HG03432 (cell line): Measurements from ENCODE around the gene S100A7.
"Not testable (repeated sequence)": the region's sequence is repeated elsewhere in the genome, so short reads cannot be mapped to it uniquely, and the experiment has no call there.

Experiments used
- ATAC-seq: cut with Tn5 transposase; IDR thresholded peaks from one replicate; pipeline ENCODE4 v1.9.1; 2021; ENCODE audit warnings: mild to moderate bottlenecking, moderate library complexity; ENCODE audit not compliant: unreplicated experiment

The S100A7 gene

DNA sequence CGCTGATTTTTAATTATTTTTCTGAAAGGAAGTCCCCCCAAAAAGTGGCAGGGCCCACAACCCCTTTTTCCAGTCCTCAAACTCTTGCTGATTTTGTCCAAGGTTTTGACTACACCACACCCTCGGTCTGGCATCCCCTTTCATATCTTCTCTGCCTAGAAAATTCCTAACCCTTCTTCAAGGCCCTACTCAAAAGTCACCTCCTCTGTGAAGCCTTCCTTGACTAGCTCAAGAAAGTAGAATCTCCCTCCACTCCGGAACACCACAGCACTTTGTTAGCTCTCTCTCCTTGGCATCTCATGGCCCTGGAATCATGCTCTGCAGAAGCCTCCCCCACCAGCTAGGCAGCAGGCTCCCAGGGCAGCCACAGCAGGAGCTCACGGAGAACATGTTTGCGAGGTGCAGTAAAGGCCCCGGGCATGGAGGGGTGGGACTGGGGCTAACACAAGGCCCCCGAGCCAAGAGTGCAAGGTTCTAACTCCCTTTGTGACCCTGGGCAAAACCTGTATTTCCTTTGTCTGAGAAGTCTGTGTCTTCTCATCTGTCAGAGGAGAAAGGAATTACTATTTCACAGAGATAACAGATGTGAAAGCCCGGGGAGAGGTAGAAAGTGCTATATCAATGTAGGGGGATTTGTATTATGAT, 17.7 kb upstream of the S100A7 start:
- ATAC-seq, result no peak

DNA sequence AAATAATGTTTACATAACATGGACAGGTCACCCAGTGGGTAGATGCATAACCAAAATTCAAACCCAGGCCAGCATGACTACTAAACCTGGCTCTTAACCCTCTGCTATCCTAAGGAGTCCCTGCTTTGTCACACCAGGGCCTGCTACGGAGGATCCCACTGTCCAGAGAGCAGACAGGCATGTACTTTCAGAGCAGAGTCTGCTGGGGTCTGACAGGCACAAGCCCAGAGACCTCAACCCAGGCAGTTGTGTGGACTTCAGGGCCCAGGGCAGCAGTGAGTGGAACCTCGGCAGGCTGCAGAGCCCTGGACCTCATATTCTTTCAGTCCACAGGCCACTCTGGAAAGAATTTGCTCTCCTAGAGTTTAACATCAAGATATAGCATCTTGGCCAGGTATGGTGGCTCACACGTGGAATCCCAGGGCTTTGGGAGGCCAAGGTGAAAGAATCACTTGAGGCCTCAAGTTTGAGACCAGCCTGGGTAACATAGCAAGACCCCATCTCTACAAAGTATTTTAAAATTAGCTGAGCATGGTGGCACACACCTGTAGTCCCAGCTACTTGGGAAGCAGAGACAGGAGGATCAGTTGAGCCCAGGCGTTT, 16.1 kb upstream of the S100A7 start:
- ATAC-seq, result no peak

DNA sequence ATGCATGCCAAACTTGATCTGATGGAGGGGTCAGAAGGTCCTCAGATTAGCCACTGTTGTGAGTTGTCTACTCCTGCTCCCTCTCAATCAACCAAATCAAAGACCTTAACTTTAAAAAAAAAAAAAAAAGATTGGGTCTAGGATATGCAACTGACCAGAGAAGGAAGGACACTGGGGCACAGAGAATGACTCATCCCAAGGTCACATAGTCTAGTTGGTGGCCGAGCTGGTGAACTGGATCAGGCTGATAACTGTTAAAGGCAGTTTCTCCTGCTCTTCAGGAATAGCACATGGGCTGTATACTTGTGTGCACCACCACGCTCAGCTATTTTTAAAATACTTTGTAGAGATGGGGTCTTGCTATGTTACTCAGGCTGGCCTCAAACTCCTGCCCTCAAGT, 14.8 kb upstream of the S100A7 start:
- no peak for ATAC-seq

DNA sequence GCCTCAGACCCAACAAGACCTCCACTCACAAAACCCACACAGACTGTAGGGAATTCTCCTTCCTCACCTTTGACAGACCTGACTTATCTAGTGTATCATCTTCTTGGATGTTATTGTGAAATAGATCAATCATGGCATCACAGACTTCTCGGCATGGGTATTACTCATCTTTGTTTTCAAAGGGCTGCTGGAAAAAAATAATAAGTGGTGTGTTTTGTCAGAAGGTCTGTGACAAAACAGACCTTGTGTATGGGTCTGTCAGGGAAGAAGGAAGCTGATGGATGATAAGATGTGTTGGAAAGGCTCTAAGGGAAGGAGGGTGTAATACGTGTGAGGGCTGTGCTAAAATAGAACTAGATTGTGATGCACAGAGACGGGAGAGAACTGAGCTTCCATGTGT, 13.9 kb upstream of the S100A7 start:
- ATAC-seq, result no peak

DNA sequence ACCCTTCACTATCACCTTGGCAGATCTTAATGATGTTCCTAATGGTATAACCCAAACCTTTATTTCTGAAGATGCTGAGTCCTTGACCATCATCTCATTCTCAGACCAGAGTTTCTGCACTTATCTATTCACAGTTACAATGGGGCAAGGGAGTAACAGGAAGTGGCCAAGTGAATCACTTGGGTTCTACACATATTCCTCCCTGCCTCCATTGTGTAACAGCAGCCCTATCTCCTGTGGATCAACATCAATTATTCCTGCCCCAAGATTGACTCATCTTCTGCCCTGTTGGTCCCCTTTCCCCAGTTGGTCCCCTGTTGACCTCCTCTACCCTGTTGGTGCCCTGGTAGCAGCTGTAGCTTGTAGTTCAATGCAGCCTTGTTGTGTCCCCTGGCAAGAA, 10.3 kb upstream of the S100A7 start:
- ATAC-seq, result no peak

DNA sequence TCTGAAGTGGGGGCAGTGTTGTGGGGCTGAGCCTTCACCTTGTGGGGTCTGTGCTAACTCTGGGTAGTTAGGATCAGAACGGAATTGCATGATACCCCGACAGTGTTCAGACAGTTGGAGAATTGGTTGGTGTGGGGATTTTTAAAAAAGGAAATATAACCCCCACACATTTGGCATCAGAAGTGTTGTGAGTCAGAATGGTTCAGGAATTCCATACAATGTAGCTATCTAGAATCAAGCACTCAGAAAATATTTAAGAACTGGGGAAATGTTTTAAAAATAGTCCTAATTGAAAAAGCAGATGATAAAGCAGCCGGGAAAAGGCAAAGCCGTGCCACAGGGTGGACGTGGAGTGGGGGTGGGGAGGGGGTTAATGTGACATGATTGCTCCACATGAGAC, 6.5 kb upstream of the S100A7 start:
- no peak for ATAC-seq

DNA sequence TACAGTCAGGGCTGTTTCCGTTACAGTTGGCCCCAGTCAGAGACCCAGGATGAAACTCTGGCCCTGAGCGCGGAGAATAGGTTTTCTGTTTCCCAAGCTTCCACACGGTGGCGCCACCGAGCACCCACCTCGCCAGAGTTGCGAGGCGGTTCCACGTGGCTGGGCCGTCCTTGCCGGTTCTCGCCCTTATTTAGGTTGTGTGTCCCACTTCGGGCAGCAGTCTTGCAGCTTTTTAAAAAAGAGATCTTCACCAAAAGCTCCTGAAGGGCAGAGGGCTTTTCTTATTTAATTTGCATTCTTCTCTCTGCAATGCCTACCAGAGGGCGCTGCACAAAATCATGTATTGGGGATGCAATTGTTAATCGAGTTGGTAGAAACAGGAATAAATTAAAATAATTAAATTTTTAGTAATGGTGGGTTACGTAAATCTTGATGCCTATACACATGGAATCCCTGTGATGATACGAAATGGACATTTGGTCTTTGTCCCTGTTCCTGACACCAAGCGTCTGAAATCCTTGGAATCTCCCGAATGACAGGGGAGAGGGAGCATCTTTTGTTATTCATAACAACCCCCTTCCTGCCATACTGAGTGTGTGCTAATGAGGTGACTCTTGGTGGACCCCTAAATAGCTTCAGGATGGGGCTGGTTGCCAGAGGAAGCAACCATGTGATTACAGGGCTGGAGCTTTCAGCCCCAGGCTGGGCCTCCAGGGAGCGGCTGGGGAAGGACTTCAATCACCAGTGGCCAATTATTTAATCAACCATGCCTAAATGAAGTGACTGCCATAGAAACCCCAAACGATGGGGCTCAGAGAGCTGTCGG, 5.6 kb upstream of the S100A7 start:
- no peak for ATAC-seq

DNA sequence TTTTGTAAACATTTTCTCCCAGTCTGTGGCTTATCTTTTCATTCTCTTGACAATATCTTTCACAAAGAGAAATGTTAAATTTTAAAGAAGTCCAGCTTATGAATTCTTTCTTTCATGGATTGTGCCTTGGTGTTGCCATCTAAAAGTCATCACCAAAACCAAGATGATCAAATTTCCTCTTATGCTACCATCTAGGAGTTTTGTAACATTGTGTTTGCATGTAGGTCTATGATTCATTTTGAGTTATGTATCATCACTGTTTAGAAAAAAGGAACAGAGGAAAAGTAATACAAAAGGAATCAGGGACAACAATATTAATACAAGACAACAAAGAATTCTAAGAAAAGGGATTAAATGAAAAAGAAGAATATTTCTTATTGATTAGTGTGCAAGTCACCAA, 2.3 kb upstream of the S100A7 start:
- not testable (repeated sequence) for ATAC-seq

DNA sequence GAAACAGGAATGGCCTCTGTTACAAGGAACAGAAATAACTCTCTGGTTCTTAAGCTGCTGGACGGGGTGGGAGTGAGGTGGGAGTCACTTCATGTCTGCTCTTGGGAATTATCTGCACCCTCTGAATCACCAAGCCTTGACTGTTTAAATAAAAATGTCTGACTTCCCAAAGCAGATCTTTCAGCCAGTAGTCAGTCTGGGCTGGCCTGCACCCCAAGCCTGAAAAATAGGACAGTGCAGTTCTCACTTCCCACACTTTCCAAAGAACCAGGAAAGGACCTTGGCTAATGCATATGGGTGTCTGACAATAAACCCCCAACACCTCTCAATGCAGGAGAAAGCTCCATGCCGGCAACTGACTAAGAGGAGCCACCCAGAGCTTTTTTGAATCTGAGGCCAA, 796 bp downstream of the S100A7 start:
- no peak for ATAC-seq

DNA sequence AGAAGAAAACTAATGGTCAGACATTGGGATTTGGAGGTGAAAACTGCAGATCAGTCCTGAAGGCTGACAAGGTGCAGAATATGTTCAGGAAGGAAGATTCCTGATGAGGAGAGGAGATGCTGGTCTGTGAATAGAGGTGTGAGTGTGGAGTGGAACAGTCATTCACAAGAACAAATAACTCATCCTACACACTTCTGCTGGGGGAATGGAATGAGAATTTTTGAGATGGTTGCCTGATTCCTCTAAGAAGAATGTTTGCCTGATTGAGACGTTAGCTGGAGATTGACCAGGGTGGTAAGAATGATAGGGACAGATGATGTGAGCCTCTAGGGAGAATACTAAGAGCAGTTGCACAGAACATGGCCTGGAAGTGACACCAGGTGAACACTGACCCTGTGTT, 4.1 kb downstream of the S100A7 start:
- no peak for ATAC-seq

DNA sequence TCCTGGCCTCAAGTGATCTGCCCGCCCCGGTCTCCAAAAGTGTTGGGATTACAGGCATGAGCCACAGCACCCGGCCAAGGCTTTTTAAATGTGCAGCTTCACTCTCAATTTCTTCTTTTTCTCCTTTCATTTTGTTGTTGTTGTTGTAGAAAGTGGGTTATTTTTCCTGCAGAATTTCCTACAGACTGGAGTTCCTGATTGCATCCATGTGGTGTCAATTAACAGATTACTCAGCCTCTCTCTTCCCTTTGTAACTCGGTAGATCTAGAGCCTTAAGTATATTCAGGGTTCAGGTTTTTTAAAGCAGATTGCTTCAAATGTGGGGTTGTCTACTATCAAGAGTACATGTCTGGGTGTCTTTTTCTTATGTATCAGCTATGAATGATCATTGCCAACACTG, 11.6 kb downstream of the S100A7 start:
- not testable (repeated sequence) for ATAC-seq

DNA sequence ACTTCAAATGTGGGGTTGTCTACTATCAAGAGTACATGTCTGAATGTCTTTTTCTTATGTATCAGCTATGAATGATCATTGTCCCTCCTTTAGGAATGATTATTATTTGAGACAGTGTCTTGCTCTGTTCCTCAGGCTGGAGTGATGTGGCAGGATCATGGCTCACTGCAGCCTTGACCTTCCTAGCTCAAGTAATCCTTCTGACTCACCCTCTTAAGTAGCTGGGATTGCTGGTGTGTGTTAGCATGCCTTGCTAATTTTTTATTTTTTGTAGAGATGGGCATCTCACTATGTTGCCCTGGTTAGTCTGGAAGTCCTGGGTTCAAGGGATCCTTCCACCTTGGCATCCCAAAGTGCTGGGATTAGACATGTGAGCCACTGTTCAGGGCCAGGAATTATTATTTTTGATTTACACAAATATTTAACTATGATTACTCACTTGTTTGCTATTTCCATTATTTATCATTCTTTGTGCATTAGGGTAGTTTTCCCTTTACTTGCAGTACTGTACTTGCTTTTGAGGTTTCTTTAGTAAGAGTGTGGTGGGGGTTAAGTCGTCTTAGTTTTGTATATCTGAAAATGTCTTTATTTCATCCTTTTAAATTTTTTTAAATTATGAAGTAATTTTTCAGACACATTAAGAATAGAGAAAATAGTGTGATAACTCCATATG, 12.8 kb downstream of the S100A7 start:
- no peak for ATAC-seq

DNA sequence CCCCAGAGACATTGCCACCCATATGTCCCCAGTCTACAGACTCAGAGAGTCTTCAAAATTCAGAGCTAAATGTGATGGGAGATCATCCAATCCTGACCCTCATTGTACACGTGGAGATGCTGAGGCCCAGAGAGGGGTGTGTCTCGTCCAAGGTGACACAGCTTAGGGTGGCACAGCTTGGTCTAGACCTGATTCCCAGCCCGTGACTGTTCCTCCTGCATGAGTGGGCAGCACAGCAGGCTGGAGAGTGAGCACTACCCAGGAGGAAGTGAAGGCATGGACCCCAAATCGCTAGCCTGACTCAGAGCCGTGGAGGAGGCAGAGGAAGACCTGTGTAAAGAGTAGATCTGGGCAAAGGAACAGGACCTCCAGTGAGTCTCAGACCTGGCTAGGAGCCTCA, 16.4 kb downstream of the S100A7 start:
- no peak for ATAC-seq

DNA sequence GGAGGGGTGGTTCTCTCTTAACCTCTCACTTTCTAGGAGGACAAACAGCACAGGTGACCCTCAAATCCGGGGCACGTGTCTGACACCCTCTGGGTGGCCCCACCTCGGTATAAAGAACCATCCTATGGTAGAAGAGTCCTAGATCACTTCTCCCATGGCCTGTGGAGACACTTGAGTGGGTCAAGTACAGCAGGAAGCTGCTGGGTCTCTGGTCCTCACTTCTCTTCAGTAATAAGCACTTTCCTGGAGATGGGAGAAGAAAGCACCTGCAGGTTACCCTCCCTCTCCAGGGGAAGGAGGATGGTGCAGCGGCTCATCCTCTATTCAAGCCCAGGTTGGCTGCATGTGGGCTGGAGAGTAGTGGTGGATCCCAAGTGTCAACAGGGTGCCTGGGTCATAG, 17.0 kb downstream of the S100A7 start:
- ATAC-seq, result no peak

DNA sequence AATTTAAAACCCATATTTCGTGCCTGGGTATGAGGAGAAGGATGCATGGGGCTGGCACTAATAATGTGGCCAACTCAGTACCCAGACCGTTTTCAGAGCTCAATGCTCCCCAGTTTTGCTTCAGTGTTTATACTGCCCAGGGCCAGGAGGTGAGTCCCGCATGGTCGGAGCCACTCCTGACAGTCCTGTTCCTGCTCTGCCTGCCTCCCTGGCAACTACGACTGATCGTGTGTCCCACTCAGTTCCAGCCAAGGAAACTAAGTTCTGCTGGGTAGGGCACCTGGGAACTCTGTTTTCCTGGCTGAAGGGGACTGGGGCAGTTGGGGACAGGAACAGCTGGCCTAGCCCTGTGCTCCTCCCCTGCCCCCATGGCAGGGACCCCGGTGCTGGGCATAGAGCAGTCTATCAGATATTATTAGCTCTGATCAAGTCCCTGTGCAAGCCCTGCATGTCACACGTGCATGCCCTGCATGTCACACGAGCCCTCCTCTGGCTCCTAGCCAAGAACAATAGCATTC, 19.2 kb downstream of the S100A7 start:
- ATAC-seq, result no peak

DNA sequence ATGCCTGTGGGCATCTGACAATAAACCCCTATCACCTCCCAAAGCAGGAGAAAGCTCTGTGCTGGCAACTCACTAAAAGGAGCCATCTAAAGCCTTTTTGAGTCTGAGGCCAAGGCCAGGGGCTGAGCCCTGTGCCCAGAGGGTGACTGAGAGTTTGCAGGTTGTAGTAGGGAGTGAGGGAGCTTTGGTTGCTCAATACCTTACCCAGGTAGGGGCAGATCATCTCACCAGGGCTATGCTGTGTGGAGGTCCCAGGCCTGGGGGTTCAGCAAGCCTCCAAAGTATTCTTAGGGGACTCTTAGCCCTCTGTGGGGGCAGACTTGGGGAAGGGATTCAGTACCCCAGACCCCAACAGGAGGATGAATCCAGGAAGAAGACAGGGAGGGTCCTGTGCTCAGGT, 21.2 kb downstream of the S100A7 start:
- no peak for ATAC-seq

DNA sequence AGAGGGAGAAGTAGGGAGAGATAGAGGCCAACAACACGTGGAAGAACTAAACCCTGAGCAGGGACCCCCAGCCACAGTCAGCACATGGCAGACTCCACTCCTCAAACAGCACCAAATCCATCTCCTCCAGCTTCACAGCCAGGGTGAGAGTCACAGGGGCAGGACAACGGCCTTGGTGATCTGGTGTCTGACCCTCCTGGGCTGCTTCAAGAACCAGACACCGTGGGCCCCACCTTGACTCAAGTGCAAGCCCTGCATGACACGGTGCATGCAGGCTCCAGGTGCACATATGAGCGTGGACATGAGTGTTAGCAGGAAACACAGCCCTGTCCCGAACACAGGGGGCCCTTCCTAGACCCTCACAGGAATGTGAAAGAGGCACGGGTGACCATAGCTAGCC, 21.9 kb downstream of the S100A7 start:
- no peak for ATAC-seq

DNA sequence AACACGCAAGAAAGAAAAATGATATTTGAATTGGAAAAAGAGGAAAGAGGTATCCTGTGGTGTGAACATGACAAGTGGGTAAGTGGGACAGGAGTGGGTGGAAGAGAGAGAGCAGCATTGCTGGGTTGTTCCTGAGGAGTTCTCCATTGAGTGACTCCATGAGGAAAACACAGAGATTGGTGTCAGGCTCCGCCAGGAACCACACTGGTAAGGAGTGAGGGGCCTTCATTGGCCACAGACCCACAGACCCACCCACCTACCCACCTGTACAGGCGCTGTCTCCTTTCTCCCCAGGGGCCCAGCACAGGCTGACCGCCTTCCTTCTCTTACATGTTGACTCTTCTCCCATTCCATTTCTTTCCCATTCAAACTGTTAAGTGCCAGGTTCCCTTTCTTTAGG, 23.2 kb downstream of the S100A7 start:
- ATAC-seq, result no peak

DNA sequence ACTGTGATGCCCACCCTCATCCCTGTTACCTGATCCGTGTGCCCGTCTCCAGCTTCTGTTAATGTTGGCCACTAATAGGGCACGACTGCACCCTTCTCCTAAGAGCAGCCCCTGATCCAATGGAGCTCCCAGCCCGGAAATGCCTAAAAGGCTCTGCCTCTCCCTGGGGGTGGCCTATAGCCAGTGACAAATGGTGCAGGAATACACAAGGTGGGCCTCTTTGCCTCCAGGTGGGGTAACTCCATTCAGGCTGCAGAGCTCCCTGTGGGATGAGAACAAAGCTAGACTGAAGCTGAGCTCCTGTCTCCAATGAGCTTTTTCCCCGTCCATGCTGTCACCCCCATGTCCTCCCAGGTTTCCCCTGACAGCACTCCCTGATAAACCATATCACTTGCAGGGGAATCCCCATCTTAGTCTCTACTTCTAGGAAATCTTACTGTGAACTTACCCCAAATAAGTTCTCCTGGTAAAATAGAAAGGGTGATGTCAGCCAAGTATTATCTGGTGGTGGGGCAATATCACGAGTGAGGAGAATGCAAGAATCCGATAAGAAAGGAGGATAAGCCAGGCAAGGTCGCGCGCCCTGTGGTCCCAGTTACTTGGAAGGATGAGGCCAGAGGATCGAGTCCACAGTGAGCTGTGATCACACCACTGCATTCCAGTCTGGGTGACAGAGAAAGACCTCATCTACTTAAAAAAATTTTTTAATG, 25.6 kb downstream of the S100A7 start:
- ATAC-seq, result no peak

DNA sequence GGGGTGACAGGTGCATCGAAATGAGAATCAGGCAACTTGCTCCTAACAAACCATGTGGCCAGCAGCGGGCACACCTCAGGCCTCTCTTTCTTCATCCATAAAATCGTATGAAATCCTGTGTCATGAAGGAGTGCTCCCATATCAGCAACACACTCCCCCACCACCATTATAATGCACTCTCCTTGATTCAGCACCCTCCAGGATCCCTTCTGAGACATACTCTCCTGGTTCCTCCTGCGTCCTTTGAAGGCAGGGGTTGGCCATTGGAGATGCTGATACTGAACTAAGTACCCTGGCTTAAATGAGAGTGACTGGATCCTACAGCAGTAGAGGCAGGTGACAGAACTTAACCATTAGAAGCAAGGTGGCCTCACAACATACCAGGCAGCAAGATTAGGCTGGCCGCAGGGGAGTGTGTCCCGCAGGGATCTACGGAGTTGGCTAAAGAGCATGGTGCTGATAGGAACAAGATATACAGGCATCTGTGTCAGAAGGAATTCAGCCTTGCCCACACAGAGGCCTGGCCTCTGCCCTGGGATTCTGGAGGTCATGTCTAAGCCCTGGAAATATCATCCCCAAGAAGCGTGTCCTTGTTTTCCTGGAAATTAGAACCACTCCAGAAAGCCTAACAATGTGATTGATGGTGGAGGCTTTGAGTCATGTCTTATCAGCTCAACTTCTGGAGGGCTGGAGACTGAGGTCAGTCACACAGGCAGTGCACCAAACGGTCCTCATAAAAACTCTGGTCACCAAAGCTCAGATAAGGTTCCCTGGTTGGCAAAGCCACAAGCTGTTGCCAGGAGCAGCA, 27.4 kb downstream of the S100A7 start:
- ATAC-seq, result no peak
